CD4-positive, alpha-beta T cell treated with Interleukin-12 subunit alpha and Interleukin-12 subunit beta, for 1 hour (primary cell): ENCODE results near the gene HOXA11.

Experiments
- DNase-seq: peaks from one replicate; pipeline ENCODE4 v3.0.0-alpha.2; 2020

Gene HOXA11

GRCh38 chr7:27156508-27156898, 28.5 kb downstream of the HOXA11 start, which contains the start of gene HOXA7:
Gene HOXA7, minus strand, starts transcription at chr7:27156675. Its CDS starts 130 bp downstream, at chr7:27156545.
- no peak for DNase-seq

- DNase-seq = no peak
Measured at GRCh38 chr7:27155816-27156507, 29.1 kb downstream of the HOXA11 start.

- DNase-seq = no peak
Measured at GRCh38 chr7:27154901-27155815, 29.9 kb downstream of the HOXA11 start.

- no peak for DNase-seq
Measured at GRCh38 chr7:27154369-27154768, 30.7 kb downstream of the HOXA11 start.

GRCh38 chr7:27153526-27153925, 31.5 kb downstream of the HOXA11 start:
- DNase-seq = no peak

GRCh38 chr7:27152816-27153442, 32.1 kb downstream of the HOXA11 start:
- DNase-seq = no peak

- no peak for DNase-seq
Measured at GRCh38 chr7:27151931-27152815, 32.9 kb downstream of the HOXA11 start, which contains the start of gene HOXA3. Gene HOXA3, minus strand, starts transcription at chr7:27152583. Its CDS starts 41,943 bp downstream, at chr7:27110640.

GRCh38 chr7:27151341-27151930, 33.6 kb downstream of the HOXA11 start:
- no peak for DNase-seq

GRCh38 chr7:27150568-27151340, 34.3 kb downstream of the HOXA11 start:
- peak; percentile 70 for DNase-seq

- DNase-seq = no peak
Measured at GRCh38 chr7:27149842-27150567, 35.0 kb downstream of the HOXA11 start.

GRCh38 chr7:27148756-27149641, 36.0 kb downstream of the HOXA11 start:
- no peak for DNase-seq

- DNase-seq = no peak
Measured at GRCh38 chr7:27148031-27148755, 36.8 kb downstream of the HOXA11 start.

- DNase-seq = no peak
Measured at GRCh38 chr7:27147199-27148030, 37.6 kb downstream of the HOXA11 start, which contains the start of gene HOXA6. Gene HOXA6, minus strand, starts transcription at chr7:27147774. Its CDS starts 25 bp downstream, at chr7:27147749.

- no peak for DNase-seq
Measured at GRCh38 chr7:27146491-27147198, 38.4 kb downstream of the HOXA11 start.

GRCh38 chr7:27145914-27146412, 39.1 kb downstream of the HOXA11 start:
- DNase-seq = no peak

GRCh38 chr7:27145165-27145913, 39.7 kb downstream of the HOXA11 start:
- DNase-seq = no peak
